ENCODE results near the gene RTL10. TPM values are rescaled to one million over a fixed set of nuclear protein-coding genes. Genes with fewer than 3 reads are reported as not detected.

Gene RTL10
- total and polyA plus RNA-seq, 2 donors from 2014 or later, result 8.8 to 16.7 TPM

DNA sequence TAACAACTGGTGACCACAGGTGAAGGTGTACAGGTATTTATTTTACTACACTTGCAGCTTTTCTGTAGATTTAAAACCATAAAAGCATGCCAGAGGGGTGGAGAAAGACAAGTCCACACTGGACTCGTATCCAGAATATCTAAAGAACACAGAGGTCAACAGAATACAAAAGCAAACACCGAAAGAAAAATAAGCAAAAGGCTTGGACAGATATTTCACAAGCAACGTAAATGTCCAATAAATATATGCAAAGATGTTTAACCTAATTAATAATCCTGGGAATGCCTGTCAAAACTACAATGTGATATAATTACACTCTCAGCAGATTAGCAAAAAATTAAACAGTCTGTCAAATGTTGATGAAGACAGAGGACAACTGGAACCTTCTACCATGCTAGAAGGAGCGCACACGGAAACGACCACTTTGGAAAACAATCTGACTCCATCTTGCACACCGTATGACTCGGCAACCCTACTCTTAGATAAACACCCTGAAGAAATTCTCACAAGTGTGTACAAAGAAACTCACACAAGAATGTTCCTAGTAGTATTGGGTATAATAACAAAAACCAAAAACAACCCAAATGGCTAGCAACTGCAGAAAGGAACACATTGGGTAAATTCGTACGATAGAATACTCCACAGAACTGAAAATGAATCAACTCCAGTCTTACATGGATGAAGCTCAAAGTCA, 27.2 kb downstream of the RTL10 start:
- no peak for FAIRE-seq

DNA sequence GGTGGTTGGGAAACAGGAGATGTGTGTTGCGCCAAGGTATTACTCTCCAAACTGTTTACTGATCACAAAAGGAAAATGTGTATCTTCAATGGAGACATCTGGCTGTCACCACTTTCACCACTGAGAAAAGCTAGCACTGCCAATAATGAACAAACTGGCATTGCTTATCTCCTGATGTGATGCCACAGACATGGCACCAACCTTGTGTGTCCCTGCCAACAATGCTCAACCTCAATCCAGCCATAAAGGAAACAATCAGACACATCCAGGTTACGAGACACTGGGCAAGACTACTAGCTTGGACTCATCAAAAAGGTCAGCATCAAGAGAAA, 28.1 kb downstream of the RTL10 start:
- TF ChIP-seq, protein P1, sequence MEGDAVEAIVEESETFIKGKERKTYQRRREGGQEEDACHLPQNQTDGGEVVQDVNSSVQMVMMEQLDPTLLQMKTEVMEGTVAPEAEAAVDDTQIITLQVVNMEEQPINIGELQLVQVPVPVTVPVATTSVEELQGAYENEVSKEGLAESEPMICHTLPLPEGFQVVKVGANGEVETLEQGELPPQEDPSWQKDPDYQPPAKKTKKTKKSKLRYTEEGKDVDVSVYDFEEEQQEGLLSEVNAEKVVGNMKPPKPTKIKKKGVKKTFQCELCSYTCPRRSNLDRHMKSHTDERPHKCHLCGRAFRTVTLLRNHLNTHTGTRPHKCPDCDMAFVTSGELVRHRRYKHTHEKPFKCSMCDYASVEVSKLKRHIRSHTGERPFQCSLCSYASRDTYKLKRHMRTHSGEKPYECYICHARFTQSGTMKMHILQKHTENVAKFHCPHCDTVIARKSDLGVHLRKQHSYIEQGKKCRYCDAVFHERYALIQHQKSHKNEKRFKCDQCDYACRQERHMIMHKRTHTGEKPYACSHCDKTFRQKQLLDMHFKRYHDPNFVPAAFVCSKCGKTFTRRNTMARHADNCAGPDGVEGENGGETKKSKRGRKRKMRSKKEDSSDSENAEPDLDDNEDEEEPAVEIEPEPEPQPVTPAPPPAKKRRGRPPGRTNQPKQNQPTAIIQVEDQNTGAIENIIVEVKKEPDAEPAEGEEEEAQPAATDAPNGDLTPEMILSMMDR (IDR thresholded peaks at IDR 0.05; ENCODE audit: borderline replicate concordance, extremely low read depth, insufficient read depth), result no peak
- H3K27me3 ChIP-seq (ENCODE audit: control insufficient read depth, insufficient read depth, low read length), result no peaks in the 10 kb centered on the region
- H3K9ac ChIP-seq (ENCODE audit: low read length in 3 of 3), result no peak overlapping the region
- no peaks in the 10 kb centered on the region for H3K4me1 ChIP-seq (ENCODE audit: control insufficient read depth in 2 of 3, insufficient read depth in 2 of 3, low read depth in 1 of 3, low read length in 3 of 3)
- H3K27ac ChIP-seq (ENCODE audit: low read depth in 2 of 2, low read length in 2 of 2), result no peak overlapping the region
- no peaks in the 10 kb centered on the region for H3K36me3 ChIP-seq (ENCODE audit: control insufficient read depth in 2 of 3, insufficient read depth in 3 of 3, low read length in 3 of 3)
- H3K4me3 ChIP-seq (ENCODE audit: low read length in 3 of 3), result no peak overlapping the region
- intact Hi-C loops (cut with DNase I), result no loop called here
- FAIRE-seq, result no peak
- peaks cover 0 to 2% (median 0%) of the 10 kb centered on the region in 3 donors for H3K9me3 ChIP-seq (ENCODE audit: control insufficient read depth in 2 of 3, insufficient read depth in 1 of 3, low read length in 3 of 3)
- no peak for DNase-seq

More for the DNA sequence above, 27.2 kb downstream of the RTL10 start:
- no peak for DNase-seq
- H3K9ac ChIP-seq (ENCODE audit: low read length in 3 of 3), result no peak overlapping the region
- H3K4me3 ChIP-seq (ENCODE audit: low read length in 3 of 3), result no peak overlapping the region
- H3K4me1 ChIP-seq (ENCODE audit: control insufficient read depth in 2 of 3, insufficient read depth in 2 of 3, low read depth in 1 of 3, low read length in 3 of 3), result no peaks in the 10 kb centered on the region
- H3K36me3 ChIP-seq (ENCODE audit: control insufficient read depth in 2 of 3, insufficient read depth in 3 of 3, low read length in 3 of 3), result no peaks in the 10 kb centered on the region
- H3K27ac ChIP-seq (ENCODE audit: low read depth in 2 of 2, low read length in 2 of 2), result no peak overlapping the region
- intact Hi-C loops (cut with DNase I), result no loop called here
- H3K27me3 ChIP-seq (ENCODE audit: control insufficient read depth, insufficient read depth, low read length), result no peaks in the 10 kb centered on the region
- TF ChIP-seq, protein P1 (IDR thresholded peaks at IDR 0.05; ENCODE audit: borderline replicate concordance, extremely low read depth, insufficient read depth), result no peak
- peaks cover 0 to 2% (median 0%) of the 10 kb centered on the region in 3 donors for H3K9me3 ChIP-seq (ENCODE audit: control insufficient read depth in 2 of 3, insufficient read depth in 1 of 3, low read length in 3 of 3)

DNA sequence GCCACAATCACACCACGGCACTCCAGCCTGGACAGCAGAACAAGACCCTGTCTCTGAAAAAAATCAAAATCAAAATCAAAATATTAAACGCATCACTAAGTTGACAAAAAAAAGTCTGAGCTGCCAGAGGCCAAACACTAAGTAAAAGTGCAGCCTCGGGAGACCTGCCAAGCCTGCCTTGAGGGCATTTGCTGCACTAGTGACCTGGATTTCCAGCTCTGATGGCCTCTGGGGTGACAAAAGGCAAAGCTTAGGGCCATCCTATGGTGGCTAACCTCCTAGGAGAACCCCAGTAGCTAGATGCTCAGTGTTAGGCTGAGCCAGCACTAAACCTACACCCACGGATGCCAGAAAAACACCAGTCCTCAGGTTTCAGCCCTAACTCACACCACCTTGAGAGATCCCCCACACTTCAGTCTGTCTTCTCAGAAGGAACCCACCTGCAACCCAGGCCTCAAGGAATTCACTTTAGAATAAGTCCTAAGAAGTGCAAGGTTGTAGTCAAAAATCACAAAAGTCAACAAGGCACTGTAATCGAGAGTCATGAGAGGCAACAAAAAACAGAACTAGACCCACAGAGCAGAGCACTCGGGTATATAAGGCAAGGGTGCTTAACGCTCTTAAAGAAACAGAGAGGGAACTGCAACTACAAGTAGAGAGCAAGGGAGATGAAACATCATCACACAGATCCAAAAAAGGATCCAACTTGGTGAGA, 28.6 kb downstream of the RTL10 start:
- DNase-seq (no peak), FAIRE-seq (no peak)
- Histone ChIP-seq H3K4me3 (ENCODE audit: low read length in 3 of 3) (no peak overlapping the region), H3K9me3 (ENCODE audit: control insufficient read depth in 2 of 3, insufficient read depth in 1 of 3, low read length in 3 of 3) (peaks cover 0 to 2% (median 0%) of the 10 kb centered on the region in 3 donors), H3K36me3 (ENCODE audit: control insufficient read depth in 2 of 3, insufficient read depth in 3 of 3, low read length in 3 of 3) (no peaks in the 10 kb centered on the region), H3K4me1 (ENCODE audit: control insufficient read depth in 2 of 3, insufficient read depth in 2 of 3, low read depth in 1 of 3, low read length in 3 of 3) (no peaks in the 10 kb centered on the region), H3K9ac (ENCODE audit: low read length in 3 of 3) (no peak overlapping the region), H3K27me3 (ENCODE audit: control insufficient read depth, insufficient read depth, low read length) (no peaks in the 10 kb centered on the region), H3K27ac (ENCODE audit: low read depth in 2 of 2, low read length in 2 of 2) (no peak overlapping the region)
- intact Hi-C loops (cut with DNase I), result no loop called here
- TF ChIP-seq, protein P1 (IDR thresholded peaks at IDR 0.05; ENCODE audit: borderline replicate concordance, extremely low read depth, insufficient read depth), result no peak
